WTC11 (cell line): ENCODE data around the gene FRMD4A.

ENCODE experiments used
- CREB1 ChIP-seq: sonication (generic); formaldehyde crosslinking; IDR thresholded peaks from 2 replicates; pipeline ENCODE4 v1.8.0; 2023; ENCODE audit warnings: mild to moderate bottlenecking, missing genetic modification reagents
- CTCF ChIP-seq: fragments of 200-600 bp; IDR thresholded peaks from 2 replicates; pipeline ENCODE4 v1.8.0; 2022; ENCODE audit warnings: antibody characterized with exemption
- ELF4 ChIP-seq: sonication (generic); formaldehyde crosslinking; IDR thresholded peaks from 2 replicates; pipeline ENCODE4 v1.8.1; 2022; ENCODE audit warnings: low read depth, mild to moderate bottlenecking, moderate library complexity, missing genetic modification reagents
- FOXJ3 ChIP-seq: sonication (generic); formaldehyde crosslinking; IDR thresholded peaks from 2 replicates; pipeline ENCODE4 v1.9.0; 2021; ENCODE audit warnings: missing genetic modification reagents, mild to moderate bottlenecking, borderline replicate concordance
- JUN ChIP-seq: sonication (generic); formaldehyde crosslinking; IDR thresholded peaks from 2 replicates; pipeline ENCODE4 v1.8.0; 2023; ENCODE audit warnings: mild to moderate bottlenecking, missing genetic modification reagents
- NFYB ChIP-seq: sonication (generic); formaldehyde crosslinking; conservative IDR thresholded peaks from 2 replicates; pipeline ENCODE4 v1.8.0; 2022; ENCODE audit warnings: low read depth, missing genetic modification reagents
- NR3C1 ChIP-seq: sonication (generic); formaldehyde crosslinking; conservative IDR thresholded peaks from 2 replicates; pipeline ENCODE4 v1.8.1; 2023; ENCODE audit warnings: low read depth, mild to moderate bottlenecking, missing genetic modification reagents
- PRRX2 ChIP-seq: fragments of 250-450 bp; sonication (Bioruptor Pico); IDR thresholded peaks from 2 replicates; pipeline ENCODE4 v1.8.0; 2021; ENCODE audit warnings: mild to moderate bottlenecking
- TEAD1 ChIP-seq: sonication (generic); formaldehyde crosslinking; IDR thresholded peaks from 2 replicates; pipeline ENCODE4 v1.8.0; 2022; ENCODE audit warnings: mild to moderate bottlenecking, missing genetic modification reagents
- ZNF138 ChIP-seq: sonication (generic); formaldehyde crosslinking; conservative IDR thresholded peaks from 2 replicates; pipeline ENCODE4 v1.8.1; 2022; ENCODE audit warnings: mild to moderate bottlenecking, moderate library complexity, missing genetic modification reagents
- TF ChIP-seq, protein P1 (sequence below): sonication (generic); formaldehyde crosslinking; IDR thresholded peaks from 2 replicates; pipeline ENCODE4 v1.8.1; 2023; ENCODE audit warnings: mild to moderate bottlenecking, missing genetic modification reagents, moderate library complexity
- TF ChIP-seq, protein P2 (sequence below): sonication (generic); formaldehyde crosslinking; IDR thresholded peaks from 2 replicates; pipeline ENCODE4 v1.8.0; 2022; ENCODE audit warnings: mild to moderate bottlenecking, missing genetic modification reagents

DNA sequence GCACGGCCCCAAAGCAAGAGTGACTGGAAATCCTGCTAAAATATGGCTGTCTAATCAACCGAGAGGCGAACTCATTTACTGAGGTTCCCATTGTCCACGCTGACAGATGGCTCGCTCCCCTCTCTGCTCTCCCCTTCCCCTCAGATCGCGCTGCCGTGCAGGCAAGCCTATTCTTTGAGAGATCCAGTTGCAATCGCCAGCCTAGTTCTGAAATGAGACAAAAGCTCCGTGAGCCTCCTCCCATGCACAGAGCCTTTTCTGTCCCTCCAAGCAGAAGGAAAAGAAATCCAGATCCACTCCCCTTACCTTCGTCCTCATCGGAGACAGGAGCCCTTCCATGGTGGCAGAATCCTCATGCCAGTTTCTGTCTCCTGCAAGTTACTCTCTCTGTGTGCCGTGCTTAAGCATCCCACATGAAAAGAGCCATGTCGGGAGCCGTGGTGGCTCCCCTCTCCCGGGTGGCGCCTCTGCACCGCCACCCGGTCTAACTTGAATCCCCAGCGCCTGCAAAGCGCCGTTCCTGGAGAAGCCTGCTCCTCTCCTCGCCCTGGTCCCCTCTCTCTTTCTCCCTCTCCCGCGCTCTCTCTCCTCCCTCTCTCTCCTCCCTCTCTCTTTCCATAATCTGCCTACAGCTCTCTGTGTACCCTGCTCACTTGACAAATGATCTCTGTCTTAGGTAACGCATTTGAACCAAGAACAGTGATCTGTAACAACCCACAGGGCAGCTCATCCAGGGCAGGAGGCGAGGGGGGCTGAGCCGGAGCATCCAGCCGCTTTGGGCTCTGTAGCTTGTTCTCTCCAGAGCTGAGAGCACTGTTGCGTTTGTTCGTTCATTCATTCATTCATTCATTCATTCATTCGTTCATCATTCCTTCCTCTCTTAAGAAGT lies 156.8 kb downstream of the FRMD4A start:
- no peak for TF ChIP-seq CTCF
- TF ChIP-seq JUN (CRISPR knock-in tag) = no peak
- TF ChIP-seq, protein P1, sequence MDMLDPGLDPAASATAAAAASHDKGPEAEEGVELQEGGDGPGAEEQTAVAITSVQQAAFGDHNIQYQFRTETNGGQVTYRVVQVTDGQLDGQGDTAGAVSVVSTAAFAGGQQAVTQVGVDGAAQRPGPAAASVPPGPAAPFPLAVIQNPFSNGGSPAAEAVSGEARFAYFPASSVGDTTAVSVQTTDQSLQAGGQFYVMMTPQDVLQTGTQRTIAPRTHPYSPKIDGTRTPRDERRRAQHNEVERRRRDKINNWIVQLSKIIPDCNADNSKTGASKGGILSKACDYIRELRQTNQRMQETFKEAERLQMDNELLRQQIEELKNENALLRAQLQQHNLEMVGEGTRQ (CRISPR knock-in tag) = no peak
- TF ChIP-seq, protein P2, sequence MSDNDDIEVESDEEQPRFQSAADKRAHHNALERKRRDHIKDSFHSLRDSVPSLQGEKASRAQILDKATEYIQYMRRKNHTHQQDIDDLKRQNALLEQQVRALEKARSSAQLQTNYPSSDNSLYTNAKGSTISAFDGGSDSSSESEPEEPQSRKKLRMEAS (CRISPR knock-in tag) = no peak
- no peak for TF ChIP-seq CREB1 (CRISPR knock-in tag)
- TF ChIP-seq PRRX2 (CRISPR knock-in tag) = no peak
- TF ChIP-seq ELF4 (CRISPR knock-in tag) = no peak
- TF ChIP-seq NR3C1 = no peak
- no peak for TF ChIP-seq NFYB (CRISPR knock-in tag)
- no peak for TF ChIP-seq FOXJ3 (CRISPR knock-in tag)
- TF ChIP-seq ZNF138 (CRISPR knock-in tag) = no peak
- TF ChIP-seq TEAD1 = no peak
